ENCODE data around the gene SNRNP200.

DNA sequence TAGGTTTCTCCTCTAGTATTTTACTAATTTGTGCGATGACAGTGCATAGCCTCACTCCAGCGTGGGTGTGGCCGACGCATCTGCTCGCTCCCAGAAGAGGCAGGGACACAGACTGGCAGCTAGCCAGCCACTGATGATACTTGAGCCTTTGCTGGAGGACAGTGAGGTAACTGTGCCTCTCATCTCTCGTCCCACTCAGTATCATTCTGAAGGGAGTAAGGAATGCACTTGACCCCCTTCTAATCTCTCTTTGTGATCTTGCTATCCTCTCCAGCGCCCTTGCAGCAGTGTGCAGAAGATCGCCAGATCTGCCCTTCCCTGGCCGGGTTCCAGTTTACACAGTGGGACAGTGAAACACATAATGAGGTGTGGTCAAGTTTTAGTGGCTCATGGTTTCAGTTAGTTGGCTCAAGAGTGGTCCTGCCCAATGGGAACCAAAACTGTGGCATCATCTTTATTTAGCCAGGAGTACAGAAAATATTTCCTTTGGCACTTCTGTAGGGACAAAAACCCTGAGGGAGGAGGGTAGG lies 47.8 kb upstream of the SNRNP200 start:
- TF ChIP-seq, protein P1, sequence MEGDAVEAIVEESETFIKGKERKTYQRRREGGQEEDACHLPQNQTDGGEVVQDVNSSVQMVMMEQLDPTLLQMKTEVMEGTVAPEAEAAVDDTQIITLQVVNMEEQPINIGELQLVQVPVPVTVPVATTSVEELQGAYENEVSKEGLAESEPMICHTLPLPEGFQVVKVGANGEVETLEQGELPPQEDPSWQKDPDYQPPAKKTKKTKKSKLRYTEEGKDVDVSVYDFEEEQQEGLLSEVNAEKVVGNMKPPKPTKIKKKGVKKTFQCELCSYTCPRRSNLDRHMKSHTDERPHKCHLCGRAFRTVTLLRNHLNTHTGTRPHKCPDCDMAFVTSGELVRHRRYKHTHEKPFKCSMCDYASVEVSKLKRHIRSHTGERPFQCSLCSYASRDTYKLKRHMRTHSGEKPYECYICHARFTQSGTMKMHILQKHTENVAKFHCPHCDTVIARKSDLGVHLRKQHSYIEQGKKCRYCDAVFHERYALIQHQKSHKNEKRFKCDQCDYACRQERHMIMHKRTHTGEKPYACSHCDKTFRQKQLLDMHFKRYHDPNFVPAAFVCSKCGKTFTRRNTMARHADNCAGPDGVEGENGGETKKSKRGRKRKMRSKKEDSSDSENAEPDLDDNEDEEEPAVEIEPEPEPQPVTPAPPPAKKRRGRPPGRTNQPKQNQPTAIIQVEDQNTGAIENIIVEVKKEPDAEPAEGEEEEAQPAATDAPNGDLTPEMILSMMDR (IDR thresholded peaks at IDR 0.05; ENCODE audit: insufficient read depth, low read depth, low read length), result no peak
- no peak for TF ChIP-seq EZH2 (IDR thresholded peaks at IDR 0.05; ENCODE audit: insufficient read depth, low read length)

Measured in astrocyte (in vitro differentiated cells and primary cell).